GM12801 (cell line): Measurements from ENCODE around the gene SMKR1.

Source experiments
- CTCF ChIP-seq: IDR thresholded peaks from one replicate; pipeline ENCODE4 v1.5.1; 2011; ENCODE audit warnings: control low read depth; ENCODE audit not compliant: insufficient read length; ENCODE audit errors: extremely low read depth

SMKR1 gene

GRCh38 chr7:129461809-129462208 is 40.5 kb upstream of the SMKR1 start:
- no peak for TF ChIP-seq CTCF

- TF ChIP-seq CTCF = no peak
These were observed 39.9 kb upstream of the SMKR1 start for GRCh38 chr7:129462420-129462819.

- TF ChIP-seq CTCF = no peak
These were observed 38.1 kb upstream of the SMKR1 start for GRCh38 chr7:129464194-129464593.

GRCh38 chr7:129465080-129465479 is 37.3 kb upstream of the SMKR1 start:
- no peak for TF ChIP-seq CTCF

GRCh38 chr7:129466796-129467195 is 35.5 kb upstream of the SMKR1 start:
- no peak for TF ChIP-seq CTCF

GRCh38 chr7:129468087-129468486 is 34.2 kb upstream of the SMKR1 start:
- no peak for TF ChIP-seq CTCF

GRCh38 chr7:129468547-129468946 is 33.8 kb upstream of the SMKR1 start:
- no peak for TF ChIP-seq CTCF

GRCh38 chr7:129469930-129470329 is 32.4 kb upstream of the SMKR1 start:
- TF ChIP-seq CTCF = no peak
